Neuron (in vitro differentiated cells): ENCODE measurements around the gene ARL3.
"Not testable (repeated sequence)": the region's sequence is repeated elsewhere in the genome, so short reads cannot be mapped to it uniquely, and the experiment has no call there.

Source experiments
- H2AFZ ChIP-seq: one replicate; pipeline ENCODE4 v1.6.1; 2013; ENCODE audit warnings: low read depth, mild to moderate bottlenecking, inconsistent platforms, low read length, moderate library complexity
- H3K27me3 ChIP-seq: one replicate; pipeline ENCODE4 v1.6.1; 2013; ENCODE audit warnings: low read length; ENCODE audit not compliant: insufficient read depth
- H3K36me3 ChIP-seq: one replicate; pipeline ENCODE4 v1.6.1; 2013; ENCODE audit warnings: low read length; ENCODE audit not compliant: insufficient read depth
- H3K4me1 ChIP-seq: one replicate; pipeline ENCODE4 v1.6.1; 2013; ENCODE audit warnings: low read length; ENCODE audit not compliant: insufficient read depth
- H3K4me3 ChIP-seq: 2 replicates; pipeline ENCODE4 v1.5.1; 2013; ENCODE audit warnings: mild to moderate bottlenecking, low read length, moderate library complexity
- H3K9me3 ChIP-seq: one replicate; pipeline ENCODE4 v1.6.1; 2013; ENCODE audit warnings: low read length

ARL3 gene

GRCh38 chr10:102712089-102712488, 2.1 kb downstream of the ARL3 start:
- Histone ChIP-seq H2AFZ (no peak overlapping the region), H3K36me3 (peaks cover 3% of the 10 kb centered on the region), H3K4me3 (peak overlapping the region; percentile 94), H3K9me3 (no peaks in the 10 kb centered on the region), H3K27me3 (no peaks in the 10 kb centered on the region), H3K4me1 (peaks cover 32% of the 10 kb centered on the region)

GRCh38 chr10:102710609-102711008, 3.6 kb downstream of the ARL3 start:
- H3K27me3 ChIP-seq: no peaks in the 10 kb centered on the region
- no peaks in the 10 kb centered on the region for H3K36me3 ChIP-seq
- peaks cover 32% of the 10 kb centered on the region for H3K4me1 ChIP-seq
- H3K9me3 ChIP-seq: no peaks in the 10 kb centered on the region
- H2AFZ ChIP-seq: no peak overlapping the region
- H3K4me3 ChIP-seq: no peak overlapping the region

GRCh38 chr10:102705531-102705930, 8.7 kb downstream of the ARL3 start:
- Histone ChIP-seq H3K4me3 (no peak overlapping the region), H3K27me3 (no peaks in the 10 kb centered on the region), H3K9me3 (no peaks in the 10 kb centered on the region), H2AFZ (no peak overlapping the region), H3K4me1 (peaks cover 8% of the 10 kb centered on the region), H3K36me3 (peaks cover 12% of the 10 kb centered on the region)

DNA sequence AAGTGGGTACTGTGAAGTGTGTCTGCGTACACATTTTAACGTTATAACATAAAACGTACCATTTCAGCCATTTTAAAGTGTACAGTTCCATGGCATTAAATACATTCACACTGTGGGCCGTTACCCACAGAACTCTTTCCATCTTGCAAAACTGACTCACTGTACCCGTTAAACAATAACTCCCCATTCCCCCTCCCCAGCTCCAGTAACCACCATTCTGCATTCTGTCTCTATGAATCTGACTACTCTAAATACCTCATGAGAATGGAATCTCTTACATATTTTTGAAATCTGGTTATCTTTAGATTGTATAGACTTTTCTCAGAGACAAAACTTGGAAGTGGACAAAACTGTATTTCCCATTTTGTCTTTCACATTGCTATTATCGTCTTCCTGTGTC, 9.3 kb downstream of the ARL3 start:
- H3K4me1 ChIP-seq: peaks cover 7% of the 10 kb centered on the region

DNA sequence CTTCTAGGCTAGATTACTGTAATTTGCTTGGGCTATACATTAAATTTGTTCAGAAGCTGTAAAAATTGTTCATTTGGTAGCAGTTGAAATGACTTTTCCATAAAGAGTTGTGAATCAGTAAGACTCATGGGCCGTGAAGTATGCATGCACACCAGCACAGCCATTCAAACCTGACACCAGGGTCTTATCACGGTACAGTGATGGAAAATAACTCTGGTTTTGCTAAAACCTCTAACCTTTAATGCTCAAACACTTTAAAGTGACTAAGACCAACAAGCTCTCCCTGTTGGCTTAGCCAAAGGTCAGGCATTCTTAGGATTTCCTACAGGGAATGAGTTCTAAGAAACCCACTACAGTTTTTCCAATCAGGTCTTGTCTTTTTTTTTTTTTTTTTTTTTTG, 11.5 kb downstream of the ARL3 start:
- Histone ChIP-seq H3K9me3 (no peaks in the 10 kb centered on the region), H2AFZ (no peak overlapping the region), H3K27me3 (no peaks in the 10 kb centered on the region), H3K4me1 (peaks cover 5% of the 10 kb centered on the region), H3K4me3 (no peak overlapping the region), H3K36me3 (peaks cover 29% of the 10 kb centered on the region)

More for the DNA sequence above, 9.3 kb downstream of the ARL3 start:
- no peak overlapping the region for H3K4me3 ChIP-seq
- peaks cover 12% of the 10 kb centered on the region for H3K36me3 ChIP-seq
- H3K27me3 ChIP-seq: no peaks in the 10 kb centered on the region
- no peaks in the 10 kb centered on the region for H3K9me3 ChIP-seq
- no peak overlapping the region for H2AFZ ChIP-seq

GRCh38 chr10:102701796-102702195, 12.4 kb downstream of the ARL3 start:
- H3K9me3 ChIP-seq: peaks cover under 1% of the 10 kb centered on the region
- H3K4me1 ChIP-seq: no peaks in the 10 kb centered on the region
- no peaks in the 10 kb centered on the region for H3K27me3 ChIP-seq
- H3K36me3 ChIP-seq: peaks cover 35% of the 10 kb centered on the region
- H3K4me3 ChIP-seq: no peak overlapping the region
- H2AFZ ChIP-seq: no peak overlapping the region

- Histone ChIP-seq H3K27me3 (no peaks in the 10 kb centered on the region), H3K9me3 (peaks cover 2% of the 10 kb centered on the region), H3K36me3 (peaks cover 39% of the 10 kb centered on the region), H3K4me3 (no peak overlapping the region), H3K4me1 (no peaks in the 10 kb centered on the region), H2AFZ (no peak overlapping the region)
Measured at GRCh38 chr10:102701272-102701671, 12.9 kb downstream of the ARL3 start.

DNA sequence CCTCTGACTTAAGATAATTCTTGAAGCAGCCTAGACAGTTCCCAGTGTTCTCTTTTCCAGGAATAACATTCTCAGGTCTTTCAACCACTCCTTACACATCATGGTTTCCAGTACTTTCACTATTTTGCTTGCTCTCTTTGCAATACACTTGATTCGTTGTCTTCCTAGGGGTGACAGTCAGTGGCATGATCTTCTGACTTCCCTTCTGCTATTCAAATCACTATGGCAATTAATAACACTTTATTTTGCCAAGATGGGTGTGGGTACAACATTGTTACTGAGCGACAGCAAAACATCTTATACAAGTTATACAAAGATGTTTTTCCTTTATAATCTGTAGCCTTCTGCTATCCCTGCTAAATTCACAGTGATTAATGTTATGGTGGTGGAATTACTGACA, 15.3 kb downstream of the ARL3 start:
- H3K9me3 ChIP-seq: peaks cover 2% of the 10 kb centered on the region

GRCh38 chr10:102696736-102697135, 17.5 kb downstream of the ARL3 start:
- H3K4me3 ChIP-seq: no peak overlapping the region
- H3K36me3 ChIP-seq: peaks cover 40% of the 10 kb centered on the region
- H3K4me1 ChIP-seq: no peaks in the 10 kb centered on the region
- no peaks in the 10 kb centered on the region for H3K27me3 ChIP-seq
- peaks cover 2% of the 10 kb centered on the region for H3K9me3 ChIP-seq
- H2AFZ ChIP-seq: no peak overlapping the region

More for the DNA sequence above, 15.3 kb downstream of the ARL3 start:
- H2AFZ ChIP-seq: no peak overlapping the region
- no peaks in the 10 kb centered on the region for H3K4me1 ChIP-seq
- H3K27me3 ChIP-seq: no peaks in the 10 kb centered on the region
- no peak overlapping the region for H3K4me3 ChIP-seq
- peaks cover 42% of the 10 kb centered on the region for H3K36me3 ChIP-seq

GRCh38 chr10:102695401-102695800, 18.8 kb downstream of the ARL3 start:
- not testable (repeated sequence) for H3K9me3 ChIP-seq, H3K4me1 ChIP-seq, H3K27me3 ChIP-seq, H3K4me3 ChIP-seq, H2AFZ ChIP-seq
- peaks cover 35% of the 10 kb centered on the region for H3K36me3 ChIP-seq

DNA sequence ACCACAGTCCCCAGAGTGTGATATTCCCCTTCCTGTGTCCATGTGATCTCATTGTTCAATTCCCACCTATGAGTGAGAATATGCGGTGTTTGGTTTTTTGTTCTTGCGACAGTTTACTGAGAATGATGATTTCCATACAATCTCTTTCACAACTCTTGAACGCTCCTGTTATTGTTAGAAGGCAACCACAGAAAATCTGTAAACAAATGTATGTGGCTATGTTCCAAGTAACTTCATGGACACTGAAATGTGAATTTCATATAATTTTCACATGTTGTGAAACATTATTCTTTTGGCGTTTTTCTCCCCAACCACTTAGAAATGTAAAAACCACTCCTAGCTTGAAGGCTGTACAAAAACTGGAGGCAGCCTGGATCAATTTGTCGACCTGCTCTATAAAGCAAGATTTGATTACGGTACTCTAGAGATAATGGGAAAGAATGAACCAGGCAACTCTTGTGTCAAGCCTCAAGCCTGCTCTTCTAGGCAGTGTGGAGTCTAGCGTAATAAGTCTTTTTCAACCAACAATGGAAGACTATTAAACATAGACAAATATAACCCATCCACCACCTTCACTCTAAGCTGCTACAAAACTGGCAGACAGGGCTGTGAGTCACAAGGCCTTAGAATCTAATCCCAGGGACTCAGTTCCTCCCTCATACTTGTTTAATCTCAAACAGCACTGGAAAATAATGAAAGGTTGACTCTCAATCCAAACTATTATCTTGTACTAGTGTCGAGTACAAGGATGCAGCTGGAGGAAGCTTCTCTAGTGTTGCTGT, 22.7 kb downstream of the ARL3 start:
- Histone ChIP-seq H3K9me3 (no peaks in the 10 kb centered on the region), H3K4me1 (no peaks in the 10 kb centered on the region)

GRCh38 chr10:102683736-102684135, 30.5 kb downstream of the ARL3 start:
- H3K9me3 ChIP-seq: peaks cover 5% of the 10 kb centered on the region
- no peak overlapping the region for H3K4me3 ChIP-seq
- no peak overlapping the region for H2AFZ ChIP-seq
- no peaks in the 10 kb centered on the region for H3K27me3 ChIP-seq
- peaks cover 14% of the 10 kb centered on the region for H3K4me1 ChIP-seq
- H3K36me3 ChIP-seq: peaks cover 41% of the 10 kb centered on the region

More for the DNA sequence above, 22.7 kb downstream of the ARL3 start:
- H3K36me3 ChIP-seq: peaks cover 24% of the 10 kb centered on the region
- no peak overlapping the region for H3K4me3 ChIP-seq
- no peak overlapping the region for H2AFZ ChIP-seq
- no peaks in the 10 kb centered on the region for H3K27me3 ChIP-seq

DNA sequence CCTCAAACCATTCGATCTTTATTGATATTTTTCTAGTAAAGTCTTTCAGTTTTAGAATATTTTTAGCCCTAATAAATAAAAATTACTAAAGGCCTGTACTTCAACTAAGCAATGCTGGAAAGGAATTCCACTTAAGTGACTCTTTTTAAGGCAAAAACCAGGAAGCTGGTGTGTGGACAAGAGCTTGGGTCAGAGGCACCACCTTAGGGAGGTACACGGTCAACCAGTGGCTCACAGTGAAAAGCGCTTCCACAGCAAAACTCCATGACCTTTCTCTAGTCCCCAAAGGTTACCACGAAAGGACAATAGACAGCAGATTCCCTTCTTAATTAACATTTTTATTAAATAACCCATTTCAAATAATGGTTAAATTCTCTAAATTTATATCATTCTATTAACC, 31.2 kb downstream of the ARL3 start:
- Histone ChIP-seq H3K4me3 (no peak overlapping the region), H3K4me1 (peaks cover 21% of the 10 kb centered on the region), H3K9me3 (peaks cover 5% of the 10 kb centered on the region), H2AFZ (no peak overlapping the region), H3K27me3 (no peaks in the 10 kb centered on the region), H3K36me3 (peaks cover 35% of the 10 kb centered on the region)

DNA sequence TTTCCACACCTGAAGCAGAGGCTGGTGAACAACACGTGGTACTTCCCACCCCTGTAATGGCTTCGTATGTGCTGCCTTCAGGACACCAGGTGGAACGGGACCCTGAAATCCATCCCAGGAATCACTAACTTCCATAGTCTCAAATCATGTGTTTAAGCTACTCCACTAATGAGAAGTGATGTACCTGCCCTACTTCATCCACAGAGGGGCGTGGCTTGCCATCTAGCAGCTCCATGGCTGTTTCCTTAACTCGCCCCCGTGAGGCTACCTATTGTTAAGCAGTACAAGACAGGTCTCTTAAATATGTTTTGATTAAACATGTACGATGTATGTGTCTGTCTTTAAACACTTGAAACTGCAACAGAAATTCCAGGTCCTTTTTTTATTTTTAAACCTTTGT, 31.8 kb downstream of the ARL3 start:
- Histone ChIP-seq H2AFZ (no peak overlapping the region), H3K4me1 (peaks cover 27% of the 10 kb centered on the region), H3K9me3 (peaks cover 5% of the 10 kb centered on the region), H3K27me3 (no peaks in the 10 kb centered on the region), H3K36me3 (peaks cover 30% of the 10 kb centered on the region), H3K4me3 (no peak overlapping the region)
